Trophoblast cell (in vitro differentiated cells and primary cell): ENCODE results near the gene CDC27.

ENCODE experiments used
- DNase-seq, 2 donors: peaks; one replicate each; pipeline ENCODE4 v3.0.0-alpha.2; 2016
- H2AFZ ChIP-seq: 2 replicates; pipeline ENCODE4 v1.6.1; 2013; ENCODE audit warnings: low read length, moderate library complexity, mild to moderate bottlenecking; ENCODE audit not compliant: insufficient read depth, poor library complexity
- H2AK5ac ChIP-seq: 2 replicates; pipeline ENCODE4 v1.6.1; 2013; ENCODE audit warnings: mild to moderate bottlenecking, low read length
- H2BK120ac ChIP-seq: 2 replicates; pipeline ENCODE4 v1.6.1; 2013; ENCODE audit warnings: low read length, mild to moderate bottlenecking, moderate library complexity; ENCODE audit not compliant: insufficient read depth, poor library complexity
- H2BK12ac ChIP-seq: 2 replicates; pipeline ENCODE4 v1.6.1; 2013; ENCODE audit warnings: mild to moderate bottlenecking, low read length, moderate library complexity
- H2BK5ac ChIP-seq: 2 replicates; pipeline ENCODE4 v1.6.1; 2013; ENCODE audit warnings: low read length, low read depth, moderate library complexity, mild to moderate bottlenecking; ENCODE audit not compliant: poor library complexity
- H3K14ac ChIP-seq: 2 replicates; pipeline ENCODE4 v1.6.1; 2013; ENCODE audit warnings: mild to moderate bottlenecking, low read length
- H3K18ac ChIP-seq: 2 replicates; pipeline ENCODE4 v1.6.1; 2013; ENCODE audit warnings: mild to moderate bottlenecking, low read length
- H3K23ac ChIP-seq: 2 replicates; pipeline ENCODE4 v1.6.1; 2013; ENCODE audit warnings: low read length
- H3K27ac ChIP-seq: 2 replicates; pipeline ENCODE4 v1.5.1; 2013; ENCODE audit warnings: low read depth, mild to moderate bottlenecking, inconsistent platforms, low read length, moderate library complexity
- H3K27me3 ChIP-seq: 2 replicates; pipeline ENCODE4 v1.6.1; 2013; ENCODE audit warnings: inconsistent platforms, mild to moderate bottlenecking, low read length, moderate library complexity; ENCODE audit not compliant: insufficient read depth
- H3K36me3 ChIP-seq, 2 experiments: 1 replicate in 1 of 2; 2 replicates in 1 of 2; pipeline ENCODE4 v1.6.1; 2013; ENCODE audit warnings: low read length in 2 of 2, mild to moderate bottlenecking in 2 of 2, moderate library complexity in 1 of 2; ENCODE audit not compliant: insufficient read depth in 2 of 2, control insufficient read depth in 1 of 2
- H3K4ac ChIP-seq: 2 replicates; pipeline ENCODE4 v1.6.1; 2013; ENCODE audit warnings: low read depth, mild to moderate bottlenecking, low read length, moderate library complexity
- H3K4me1 ChIP-seq, 2 experiments: 1 replicate in 1 of 2; 2 replicates in 1 of 2; pipeline ENCODE4 v1.6.1; 2013; ENCODE audit warnings: low read length in 2 of 2, mild to moderate bottlenecking in 2 of 2, moderate library complexity in 1 of 2; ENCODE audit not compliant: insufficient read depth in 2 of 2, control insufficient read depth in 1 of 2
- H3K4me2 ChIP-seq: 2 replicates; pipeline ENCODE4 v1.6.1; 2013; ENCODE audit warnings: inconsistent platforms, mild to moderate bottlenecking, low read length, moderate library complexity
- H3K4me3 ChIP-seq: 2 replicates; pipeline ENCODE4 v1.5.1; 2013; ENCODE audit warnings: mild to moderate bottlenecking, low read depth, low read length, inconsistent platforms
- H3K79me1 ChIP-seq: one replicate; pipeline ENCODE4 v1.6.1; 2013; ENCODE audit warnings: low read length
- H3K79me2 ChIP-seq: 2 replicates; pipeline ENCODE4 v1.6.1; 2013; ENCODE audit warnings: low read length, mild to moderate bottlenecking; ENCODE audit not compliant: control insufficient read depth, insufficient read depth, poor library complexity
- H3K9ac ChIP-seq: 2 replicates; pipeline ENCODE4 v1.6.1; 2013; ENCODE audit warnings: mild to moderate bottlenecking, low read length
- H3K9me3 ChIP-seq: 2 replicates; pipeline ENCODE4 v1.6.1; 2013; ENCODE audit warnings: low read depth, mild to moderate bottlenecking, control low read depth, inconsistent platforms, low read length; ENCODE audit not compliant: insufficient read depth
- H4K12ac ChIP-seq: 2 replicates; pipeline ENCODE4 v1.6.1; 2013; ENCODE audit warnings: low read depth, mild to moderate bottlenecking, low read length, moderate library complexity
- H4K8ac ChIP-seq: 2 replicates; pipeline ENCODE4 v1.6.1; 2013; ENCODE audit warnings: low read depth, mild to moderate bottlenecking, low read length, moderate library complexity
- H4K91ac ChIP-seq: one replicate; pipeline ENCODE4 v1.6.1; 2013; ENCODE audit warnings: low read depth, mild to moderate bottlenecking, low read length, moderate library complexity
- WGBS: extraction: QIAGEN DNeasy Blood & Tissue Kit; methylation state at CpG from one replicate; pipeline ENCODE4 v1.1.7; 2013; ENCODE audit warnings: missing lambda C conversion rate; ENCODE audit not compliant: insufficient read length, insufficient coverage; ENCODE audit errors: extremely low coverage; 5-methylcytosine and 5-hydroxymethylcytosine counted together

The CDC27 gene

DNA sequence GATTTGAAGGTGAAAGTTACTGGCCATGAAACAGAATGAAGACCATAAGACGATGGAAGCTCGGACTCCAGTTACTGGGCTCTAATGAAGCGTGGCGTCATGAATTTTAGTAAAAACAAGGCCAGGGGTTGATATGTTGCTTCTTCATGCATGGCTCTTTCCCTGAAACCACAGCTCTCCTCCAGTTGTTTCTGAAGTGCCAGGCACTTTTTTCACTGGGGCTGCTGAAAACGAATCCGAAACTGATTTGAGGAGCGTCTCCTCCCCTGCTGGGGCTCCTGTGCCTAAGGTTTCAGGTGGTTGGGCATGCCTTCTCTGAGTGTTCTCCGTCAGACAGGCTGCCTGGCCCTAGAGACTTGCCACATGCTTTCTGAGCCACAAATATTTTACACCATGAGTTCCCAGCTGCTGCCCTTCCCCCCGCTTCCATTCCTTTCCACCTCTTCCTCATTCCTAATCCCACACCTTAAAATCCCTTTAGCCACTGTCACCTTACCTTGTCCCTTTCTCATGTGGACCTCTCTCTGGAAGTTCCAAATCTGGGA is 16.4 kb upstream of the CDC27 start:
- 89% methylated on average over 1 of the region's 9 CpGs for WGBS
- peak; percentile 90 to 94 for DNase-seq
- Histone ChIP-seq H3K4me3 (no peak overlapping the region), H3K27ac (peak overlapping the region; percentile 46), H3K14ac (peak overlapping the region; percentile 21), H4K8ac (no peak overlapping the region), H3K36me3 (no peaks in the 10 kb centered on the region), H3K4me1 (peaks cover 25 to 35% of the 10 kb centered on the region in 2 experiments), H2BK12ac (peak overlapping the region; percentile 34), H2BK5ac (peak overlapping the region; percentile 47), H3K27me3 (no peaks in the 10 kb centered on the region), H3K4me2 (peak overlapping the region; percentile 2), H3K23ac (no peak overlapping the region), H3K79me2 (no peaks in the 10 kb centered on the region), H4K91ac (peak overlapping the region; percentile 58), H3K9ac (no peak overlapping the region), H2AFZ (no peak overlapping the region), H3K18ac (peak overlapping the region; percentile 50), H3K4ac (no peak overlapping the region), H2AK5ac (peak overlapping the region; percentile 66), H2BK120ac (peak overlapping the region; percentile 23), H3K9me3 (no peaks in the 10 kb centered on the region), H3K79me1 (peaks cover 6% of the 10 kb centered on the region), H4K12ac (no peak overlapping the region)

DNA sequence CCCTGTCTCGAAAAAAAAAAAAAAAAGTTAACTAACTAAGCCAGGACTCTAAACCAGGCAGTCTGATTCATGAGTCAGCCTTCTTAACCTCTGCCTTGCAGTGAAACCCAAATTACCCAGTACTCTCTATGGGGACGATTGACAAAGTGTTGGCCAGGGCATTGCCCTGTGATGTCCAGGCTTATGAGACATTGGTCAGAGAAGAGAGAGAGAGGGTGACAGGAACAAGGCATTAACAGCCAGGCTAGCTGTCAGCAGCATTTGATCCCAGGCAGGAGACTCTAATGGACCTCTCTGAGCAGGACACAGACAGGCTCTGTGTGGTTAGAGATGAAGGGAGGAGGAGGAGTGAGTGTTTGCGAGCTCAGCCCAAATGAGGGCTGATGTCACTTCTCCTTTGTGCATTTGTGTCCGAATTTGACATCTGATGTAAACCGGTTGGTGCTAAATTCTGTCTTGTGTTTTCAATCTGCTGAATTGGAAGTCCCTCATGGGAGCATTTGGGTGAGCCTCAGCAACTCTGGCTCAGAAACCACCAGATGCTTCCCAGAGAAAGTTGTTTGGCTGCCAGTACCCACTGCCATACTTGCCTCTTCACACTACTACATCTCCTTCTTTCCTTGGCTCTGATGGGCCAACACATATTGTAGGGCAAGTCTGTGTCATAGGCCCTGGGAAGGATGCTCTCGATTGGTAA is 15.8 kb upstream of the CDC27 start:
- WGBS = no CpG with 5 or more reads among the region's 6 CpGs
- H3K14ac ChIP-seq = peak overlapping the region; percentile 21

DNA sequence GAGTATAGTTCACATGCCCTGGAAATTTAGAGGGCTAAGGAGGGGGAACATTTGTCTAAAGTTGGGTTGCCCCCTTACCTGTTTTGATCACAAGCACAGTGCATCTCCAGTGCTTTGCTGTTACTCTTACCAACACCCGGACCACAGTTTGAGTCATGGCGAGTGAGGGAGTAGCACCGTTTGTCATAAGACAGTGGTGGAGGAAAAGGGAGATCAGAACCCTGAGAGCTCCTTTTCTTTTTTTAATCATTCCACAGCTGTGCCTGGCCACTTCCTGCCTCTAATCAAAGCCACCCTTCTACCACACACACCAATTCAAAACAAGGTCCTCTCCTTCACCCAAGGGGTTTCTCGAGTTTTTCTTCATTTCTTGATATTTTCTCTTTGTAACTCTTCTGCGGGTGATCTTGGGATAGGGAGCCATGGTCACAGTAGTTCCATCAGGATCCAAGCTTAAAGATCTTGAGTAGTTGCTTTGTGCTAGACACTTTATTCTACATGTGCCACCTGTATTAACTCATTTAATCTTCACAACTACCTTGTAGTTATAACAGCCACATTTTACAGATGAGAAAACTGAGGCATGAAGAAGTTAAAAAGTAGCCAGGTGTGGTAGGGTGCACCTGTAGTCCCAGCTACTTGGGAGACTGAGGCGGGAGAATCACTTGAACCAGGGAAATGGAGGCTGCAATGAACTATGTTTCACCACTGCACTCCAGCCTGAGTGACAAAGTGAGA is 15.1 kb upstream of the CDC27 start:
- Histone ChIP-seq H3K9ac (no peak overlapping the region), H3K4ac (no peak overlapping the region), H4K8ac (no peak overlapping the region), H3K4me1 (peaks cover 20 to 23% of the 10 kb centered on the region in 2 experiments), H2AK5ac (peak overlapping the region; percentile 1), H3K4me2 (no peak overlapping the region), H2BK120ac (no peak overlapping the region), H3K4me3 (no peak overlapping the region), H3K36me3 (no peaks in the 10 kb centered on the region), H3K27me3 (no peaks in the 10 kb centered on the region), H4K12ac (no peak overlapping the region), H2BK5ac (no peak overlapping the region), H3K18ac (no peak overlapping the region), H2AFZ (no peak overlapping the region), H4K91ac (no peak overlapping the region), H3K27ac (no peak overlapping the region), H3K79me2 (no peaks in the 10 kb centered on the region), H3K9me3 (no peaks in the 10 kb centered on the region), H3K14ac (no peak overlapping the region), H2BK12ac (peak overlapping the region; percentile 6), H3K79me1 (peaks cover 6% of the 10 kb centered on the region), H3K23ac (no peak overlapping the region)
- DNase-seq = no peak
- WGBS = no CpG with 5 or more reads among the region's 6 CpGs

More for the DNA sequence above, 15.8 kb upstream of the CDC27 start:
- H2BK120ac ChIP-seq = peak overlapping the region; percentile 23
- H3K9me3 ChIP-seq = no peaks in the 10 kb centered on the region
- no peak overlapping the region for H4K8ac ChIP-seq
- H4K12ac ChIP-seq = no peak overlapping the region
- peaks cover 6% of the 10 kb centered on the region for H3K79me1 ChIP-seq
- peak overlapping the region; percentile 58 for H4K91ac ChIP-seq
- no peak overlapping the region for H3K23ac ChIP-seq
- no peaks in the 10 kb centered on the region for H3K36me3 ChIP-seq
- no peaks in the 10 kb centered on the region for H3K27me3 ChIP-seq
- H3K4ac ChIP-seq = peak overlapping the region; percentile 4
- no peak overlapping the region for H3K4me3 ChIP-seq
- no peaks in the 10 kb centered on the region for H3K79me2 ChIP-seq
- no peak overlapping the region for H3K9ac ChIP-seq
- peak overlapping the region; percentile 2 for H3K4me2 ChIP-seq
- peak overlapping the region; percentile 46 for H3K27ac ChIP-seq
- peak overlapping the region; percentile 34 for H2BK12ac ChIP-seq
- H3K4me1 ChIP-seq = peaks cover 22 to 29% of the 10 kb centered on the region in 2 experiments
- peak overlapping the region; percentile 50 for H3K18ac ChIP-seq
- no peak overlapping the region for H2AFZ ChIP-seq
- H2BK5ac ChIP-seq = peak overlapping the region; percentile 47
- DNase-seq = peak; percentile 19 to 41
- peak overlapping the region; percentile 66 for H2AK5ac ChIP-seq

DNA sequence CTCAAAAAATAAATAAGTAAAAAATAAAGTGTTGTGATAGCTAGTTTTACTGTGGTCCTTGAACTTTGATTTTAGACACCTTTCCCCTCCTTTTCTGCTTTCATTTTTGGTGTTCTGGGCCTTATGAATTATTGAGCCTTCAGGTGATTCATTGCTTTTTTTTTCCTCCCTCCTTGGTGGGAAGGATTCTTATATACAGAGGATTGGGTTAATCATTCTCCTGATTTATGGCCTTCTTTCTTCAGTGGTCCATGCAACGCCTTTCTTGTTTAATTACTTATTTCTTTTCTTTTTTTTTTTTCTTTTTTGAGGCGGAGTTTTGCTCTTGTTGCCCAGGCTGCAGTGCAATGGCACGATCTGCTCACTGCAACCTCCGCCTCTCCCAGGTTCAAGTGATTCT is 12.1 kb upstream of the CDC27 start:
- H3K79me2 ChIP-seq = no peaks in the 10 kb centered on the region
- no peak for DNase-seq
- H3K4me2 ChIP-seq = no peak overlapping the region
- H3K27me3 ChIP-seq = no peaks in the 10 kb centered on the region
- H3K23ac ChIP-seq = no peak overlapping the region
- no peak overlapping the region for H3K4me3 ChIP-seq
- H4K91ac ChIP-seq = no peak overlapping the region
- no peak overlapping the region for H2AK5ac ChIP-seq
- peaks cover 4% of the 10 kb centered on the region for H3K79me1 ChIP-seq
- H3K9me3 ChIP-seq = no peaks in the 10 kb centered on the region
- no peak overlapping the region for H4K8ac ChIP-seq
- H2BK12ac ChIP-seq = no peak overlapping the region
- no peak overlapping the region for H3K27ac ChIP-seq
- H3K18ac ChIP-seq = no peak overlapping the region
- no peak overlapping the region for H3K14ac ChIP-seq
- H3K4me1 ChIP-seq = peaks cover 13 to 15% of the 10 kb centered on the region in 2 experiments
- no peak overlapping the region for H2BK120ac ChIP-seq
- no peak overlapping the region for H2AFZ ChIP-seq
- H3K4ac ChIP-seq = no peak overlapping the region
- H4K12ac ChIP-seq = no peak overlapping the region
- no CpG with 5 or more reads among the region's 4 CpGs for WGBS
- H3K9ac ChIP-seq = no peak overlapping the region
- H3K36me3 ChIP-seq = no peaks in the 10 kb centered on the region
- H2BK5ac ChIP-seq = no peak overlapping the region
